ENCODE data around the gene FOXN3. TPM values are rescaled to one million over a fixed set of nuclear protein-coding genes. Genes with fewer than 3 reads are reported as not detected.
A peak's percentile ranks its signal among the peaks of the same experiment; 100 is the strongest.

Gene FOXN3
- total RNA-seq, 2 experiments from 2014 or later = 80.1 to 82.4 TPM

GRCh38 chr14:89352976-89353765 lies 63.9 kb downstream of the FOXN3 start:
- no peak overlapping the region for H3K4me3 Mint-ChIP-seq
- H3K4me1 Mint-ChIP-seq = peaks cover 58% of the 10 kb centered on the region
- peak overlapping the region; percentile 98 for H3K27ac Mint-ChIP-seq
- peaks cover 48% of the 10 kb centered on the region for H3K36me3 Mint-ChIP-seq
- DNase-seq = no peak
- H3K27me3 Mint-ChIP-seq = no peaks in the 10 kb centered on the region
- no peaks in the 10 kb centered on the region for H3K9me3 Mint-ChIP-seq

- H3K4me3 Mint-ChIP-seq = peak overlapping the region; percentile 80
- H3K27me3 Mint-ChIP-seq = no peaks in the 10 kb centered on the region
- peaks cover 52% of the 10 kb centered on the region for H3K36me3 Mint-ChIP-seq
- no peaks in the 10 kb centered on the region for H3K9me3 Mint-ChIP-seq
- DNase-seq = peak; percentile 21
- peak overlapping the region; percentile 98 for H3K27ac Mint-ChIP-seq
- H3K4me1 Mint-ChIP-seq = peaks cover 52% of the 10 kb centered on the region
These were observed 65.3 kb downstream of the FOXN3 start for GRCh38 chr14:89351516-89352404.

- peak overlapping the region; percentile 80 for H3K4me3 Mint-ChIP-seq
- no peak for DNase-seq
- no peaks in the 10 kb centered on the region for H3K9me3 Mint-ChIP-seq
- no peaks in the 10 kb centered on the region for H3K27me3 Mint-ChIP-seq
- peak overlapping the region; percentile 98 for H3K27ac Mint-ChIP-seq
- H3K4me1 Mint-ChIP-seq = peaks cover 50% of the 10 kb centered on the region
- peaks cover 55% of the 10 kb centered on the region for H3K36me3 Mint-ChIP-seq
These were observed 65.9 kb downstream of the FOXN3 start for GRCh38 chr14:89351221-89351515.

- Mint-ChIP-seq H3K9me3 (no peaks in the 10 kb centered on the region), H3K27me3 (no peaks in the 10 kb centered on the region), H3K4me3 (no peak overlapping the region), H3K36me3 (peaks cover 50% of the 10 kb centered on the region), H3K27ac (peak overlapping the region; percentile 32), H3K4me1 (peaks cover 47% of the 10 kb centered on the region)
- DNase-seq = no peak
These were observed 66.9 kb downstream of the FOXN3 start for GRCh38 chr14:89350152-89350551.

GRCh38 chr14:89349171-89350008 lies 67.6 kb downstream of the FOXN3 start:
- DNase-seq = no peak
- Mint-ChIP-seq H3K27me3 (no peaks in the 10 kb centered on the region), H3K9me3 (no peaks in the 10 kb centered on the region), H3K27ac (no peak overlapping the region), H3K4me1 (peaks cover 51% of the 10 kb centered on the region), H3K36me3 (peaks cover 58% of the 10 kb centered on the region), H3K4me3 (no peak overlapping the region)

- H3K36me3 Mint-ChIP-seq = peaks cover 65% of the 10 kb centered on the region
- peaks cover 48% of the 10 kb centered on the region for H3K4me1 Mint-ChIP-seq
- DNase-seq = no peak
- no peaks in the 10 kb centered on the region for H3K9me3 Mint-ChIP-seq
- H3K27me3 Mint-ChIP-seq = no peaks in the 10 kb centered on the region
- no peak overlapping the region for H3K27ac Mint-ChIP-seq
- H3K4me3 Mint-ChIP-seq = no peak overlapping the region
These were observed 68.3 kb downstream of the FOXN3 start for GRCh38 chr14:89348722-89349121.

- H3K9me3 Mint-ChIP-seq = no peaks in the 10 kb centered on the region
- DNase-seq = no peak
- peaks cover 67% of the 10 kb centered on the region for H3K36me3 Mint-ChIP-seq
- no peak overlapping the region for H3K27ac Mint-ChIP-seq
- H3K4me3 Mint-ChIP-seq = no peak overlapping the region
- peaks cover 42% of the 10 kb centered on the region for H3K4me1 Mint-ChIP-seq
- no peaks in the 10 kb centered on the region for H3K27me3 Mint-ChIP-seq
These were observed 69.1 kb downstream of the FOXN3 start for GRCh38 chr14:89347885-89348284.

- DNase-seq = no peak
- no peak overlapping the region for H3K4me3 Mint-ChIP-seq
- no peaks in the 10 kb centered on the region for H3K27me3 Mint-ChIP-seq
- no peaks in the 10 kb centered on the region for H3K9me3 Mint-ChIP-seq
- H3K4me1 Mint-ChIP-seq = peaks cover 28% of the 10 kb centered on the region
- peaks cover 63% of the 10 kb centered on the region for H3K36me3 Mint-ChIP-seq
- H3K27ac Mint-ChIP-seq = no peak overlapping the region
These were observed 72.1 kb downstream of the FOXN3 start for GRCh38 chr14:89344920-89345254.

- DNase-seq = no peak
- H3K36me3 Mint-ChIP-seq = peaks cover 52% of the 10 kb centered on the region
- H3K27ac Mint-ChIP-seq = no peak overlapping the region
- H3K9me3 Mint-ChIP-seq = no peaks in the 10 kb centered on the region
- no peak overlapping the region for H3K4me3 Mint-ChIP-seq
- peaks cover 24% of the 10 kb centered on the region for H3K4me1 Mint-ChIP-seq
- no peaks in the 10 kb centered on the region for H3K27me3 Mint-ChIP-seq
These were observed 73.7 kb downstream of the FOXN3 start for GRCh38 chr14:89343356-89343755.

GRCh38 chr14:89342049-89342448 lies 75.0 kb downstream of the FOXN3 start:
- no peaks in the 10 kb centered on the region for H3K9me3 Mint-ChIP-seq
- no peak overlapping the region for H3K27ac Mint-ChIP-seq
- peaks cover 25% of the 10 kb centered on the region for H3K4me1 Mint-ChIP-seq

GRCh38 chr14:89340200-89341181 lies 76.5 kb downstream of the FOXN3 start:
- DNase-seq = no peak
- peaks cover 35% of the 10 kb centered on the region for H3K4me1 Mint-ChIP-seq
- no peak overlapping the region for H3K4me3 Mint-ChIP-seq
- no peak overlapping the region for H3K27ac Mint-ChIP-seq
- H3K9me3 Mint-ChIP-seq = no peaks in the 10 kb centered on the region
- peaks cover 37% of the 10 kb centered on the region for H3K36me3 Mint-ChIP-seq
- H3K27me3 Mint-ChIP-seq = no peaks in the 10 kb centered on the region

More at GRCh38 chr14:89342049-89342448, 75.0 kb downstream of the FOXN3 start:
- H3K27me3 Mint-ChIP-seq = no peaks in the 10 kb centered on the region
- H3K36me3 Mint-ChIP-seq = peaks cover 39% of the 10 kb centered on the region
- no peak overlapping the region for H3K4me3 Mint-ChIP-seq
- DNase-seq = no peak

GRCh38 chr14:89339579-89339978 lies 77.5 kb downstream of the FOXN3 start:
- Mint-ChIP-seq H3K27me3 (no peaks in the 10 kb centered on the region), H3K4me1 (peaks cover 32% of the 10 kb centered on the region), H3K36me3 (peaks cover 31% of the 10 kb centered on the region), H3K4me3 (no peak overlapping the region), H3K9me3 (no peaks in the 10 kb centered on the region), H3K27ac (peak overlapping the region; percentile 48)
- DNase-seq = no peak

GRCh38 chr14:89339158-89339557 lies 77.9 kb downstream of the FOXN3 start:
- DNase-seq = no peak
- peaks cover 31% of the 10 kb centered on the region for H3K4me1 Mint-ChIP-seq
- H3K36me3 Mint-ChIP-seq = peaks cover 28% of the 10 kb centered on the region
- H3K27me3 Mint-ChIP-seq = no peaks in the 10 kb centered on the region
- H3K4me3 Mint-ChIP-seq = no peak overlapping the region
- no peaks in the 10 kb centered on the region for H3K9me3 Mint-ChIP-seq
- no peak overlapping the region for H3K27ac Mint-ChIP-seq

GRCh38 chr14:89336338-89336737 lies 80.7 kb downstream of the FOXN3 start:
- Mint-ChIP-seq H3K27me3 (no peaks in the 10 kb centered on the region), H3K4me1 (peaks cover 35% of the 10 kb centered on the region), H3K36me3 (peaks cover 30% of the 10 kb centered on the region), H3K4me3 (no peak overlapping the region), H3K27ac (no peak overlapping the region), H3K9me3 (peaks cover 1% of the 10 kb centered on the region)
- no peak for DNase-seq
